ENCODE results near the gene LMAN1L.
A peak's percentile ranks its signal among the peaks of the same experiment; 100 is the strongest.

The LMAN1L gene

GRCh38 chr15:74842581-74843444 lies 30.2 kb downstream of the LMAN1L start, which contains the start of gene ULK3:
TSS of gene ULK3 (minus strand) at chr15:74843156. CDS start at chr15:74843105, 51 bp downstream.
- peaks cover 17% of the 10 kb centered on the region; the same call in 1 of the 2 replicates for H3K36me3 ChIP-seq (ENCODE audit: insufficient read depth, low read length)
- peak within 1 kb of the TSS; percentile 97 for H3K9ac ChIP-seq (ENCODE audit: low read depth, low read length)
- H3K9me3 ChIP-seq (ENCODE audit: insufficient read depth, low read depth, low read length), result no peaks in the 10 kb centered on the region
- H3K4me3 ChIP-seq (ENCODE audit: low read length), result peak within 1 kb of the TSS; percentile 76
- H3K27ac ChIP-seq (ENCODE audit: low read depth, low read length), result peak within 1 kb of the TSS; percentile 91
- no peaks in the 10 kb centered on the region for H3K27me3 ChIP-seq (ENCODE audit: insufficient read depth, low read length)
- WGBS, result under 1% methylated on average over 84 of the region's 84 CpGs
- H3K4me1 ChIP-seq (ENCODE audit: insufficient read depth, low read length), result peaks cover 19% of the 10 kb centered on the region; the same call in 1 of the 2 replicates

GRCh38 chr15:74843445-74843828 lies 30.8 kb downstream of the LMAN1L start:
- peaks cover 19% of the 10 kb centered on the region; the same call in 1 of the 2 replicates for H3K4me1 ChIP-seq (ENCODE audit: insufficient read depth, low read length)
- peaks cover 19% of the 10 kb centered on the region for H3K36me3 ChIP-seq (ENCODE audit: insufficient read depth, low read length)
- H3K27me3 ChIP-seq (ENCODE audit: insufficient read depth, low read length), result no peaks in the 10 kb centered on the region
- peak overlapping the region; percentile 97 for H3K9ac ChIP-seq (ENCODE audit: low read depth, low read length)
- H3K9me3 ChIP-seq (ENCODE audit: insufficient read depth, low read depth, low read length), result no peaks in the 10 kb centered on the region
- WGBS, result 20% methylated on average over 16 of the region's 18 CpGs
- H3K27ac ChIP-seq (ENCODE audit: low read depth, low read length), result peak overlapping the region; percentile 88
- peak overlapping the region; percentile 76 for H3K4me3 ChIP-seq (ENCODE audit: low read length)

- 86% methylated on average over 9 of the region's 12 CpGs for WGBS
- Histone ChIP-seq H3K27ac (ENCODE audit: low read depth, low read length) (no peak overlapping the region; the same call in 1 of the 2 replicates), H3K4me3 (ENCODE audit: low read length) (peak overlapping the region; percentile 76), H3K4me1 (ENCODE audit: insufficient read depth, low read length) (peaks cover 19% of the 10 kb centered on the region; the same call in 1 of the 2 replicates), H3K9me3 (ENCODE audit: insufficient read depth, low read depth, low read length) (no peaks in the 10 kb centered on the region), H3K9ac (ENCODE audit: low read depth, low read length) (peak overlapping the region; percentile 97), H3K27me3 (ENCODE audit: insufficient read depth, low read length) (no peaks in the 10 kb centered on the region), H3K36me3 (ENCODE audit: insufficient read depth, low read length) (peaks cover 23% of the 10 kb centered on the region)
Observed at GRCh38 chr15:74843891-74844299, 31.3 kb downstream of the LMAN1L start.

GRCh38 chr15:74844319-74845207 lies 31.9 kb downstream of the LMAN1L start:
- Histone ChIP-seq H3K27me3 (ENCODE audit: insufficient read depth, low read length) (no peaks in the 10 kb centered on the region), H3K9me3 (ENCODE audit: insufficient read depth, low read depth, low read length) (no peaks in the 10 kb centered on the region), H3K9ac (ENCODE audit: low read depth, low read length) (peak overlapping the region; percentile 97; the same call in 1 of the 2 replicates), H3K4me1 (ENCODE audit: insufficient read depth, low read length) (peaks cover 19% of the 10 kb centered on the region; the same call in 1 of the 2 replicates), H3K4me3 (ENCODE audit: low read length) (0 out of 2 replicates have a peak overlapping the region, but pooled peaks have one; percentile 14), H3K27ac (ENCODE audit: low read depth, low read length) (no peak overlapping the region), H3K36me3 (ENCODE audit: insufficient read depth, low read length) (peaks cover 23% of the 10 kb centered on the region)
- WGBS, result 87% methylated on average over 10 of the region's 12 CpGs

GRCh38 chr15:74845208-74845568 lies 32.6 kb downstream of the LMAN1L start:
- peaks cover 19% of the 10 kb centered on the region; the same call in 1 of the 2 replicates for H3K4me1 ChIP-seq (ENCODE audit: insufficient read depth, low read length)
- 89% methylated on average over 5 of the region's 5 CpGs for WGBS
- no peaks in the 10 kb centered on the region for H3K9me3 ChIP-seq (ENCODE audit: insufficient read depth, low read depth, low read length)
- H3K27ac ChIP-seq (ENCODE audit: low read depth, low read length), result no peak overlapping the region
- H3K27me3 ChIP-seq (ENCODE audit: insufficient read depth, low read length), result no peaks in the 10 kb centered on the region
- H3K36me3 ChIP-seq (ENCODE audit: insufficient read depth, low read length), result peaks cover 29% of the 10 kb centered on the region
- H3K9ac ChIP-seq (ENCODE audit: low read depth, low read length), result no peak overlapping the region
- H3K4me3 ChIP-seq (ENCODE audit: low read length), result no peak overlapping the region

GRCh38 chr15:74845581-74845980 lies 32.9 kb downstream of the LMAN1L start:
- no peak overlapping the region for H3K27ac ChIP-seq (ENCODE audit: low read depth, low read length)
- H3K4me1 ChIP-seq (ENCODE audit: insufficient read depth, low read length), result peaks cover 19% of the 10 kb centered on the region; the same call in 1 of the 2 replicates
- peaks cover 30% of the 10 kb centered on the region for H3K36me3 ChIP-seq (ENCODE audit: insufficient read depth, low read length)
- no peaks in the 10 kb centered on the region for H3K9me3 ChIP-seq (ENCODE audit: insufficient read depth, low read depth, low read length)
- no peaks in the 10 kb centered on the region for H3K27me3 ChIP-seq (ENCODE audit: insufficient read depth, low read length)
- WGBS, result 91% methylated on average over 4 of the region's 4 CpGs
- H3K4me3 ChIP-seq (ENCODE audit: low read length), result no peak overlapping the region
- no peak overlapping the region for H3K9ac ChIP-seq (ENCODE audit: low read depth, low read length)

GRCh38 chr15:74847432-74847831 lies 34.8 kb downstream of the LMAN1L start:
- Histone ChIP-seq H3K27me3 (ENCODE audit: insufficient read depth, low read length) (no peaks in the 10 kb centered on the region), H3K4me3 (ENCODE audit: low read length) (no peak overlapping the region), H3K9ac (ENCODE audit: low read depth, low read length) (no peak overlapping the region), H3K27ac (ENCODE audit: low read depth, low read length) (no peak overlapping the region), H3K9me3 (ENCODE audit: insufficient read depth, low read depth, low read length) (no peaks in the 10 kb centered on the region), H3K36me3 (ENCODE audit: insufficient read depth, low read length) (peaks cover 45% of the 10 kb centered on the region), H3K4me1 (ENCODE audit: insufficient read depth, low read length) (peaks cover 12% of the 10 kb centered on the region; the same call in 1 of the 2 replicates)
- WGBS, result 95% methylated on average over 3 of the region's 3 CpGs

GRCh38 chr15:74850393-74850792 lies 37.8 kb downstream of the LMAN1L start:
- H3K36me3 ChIP-seq (ENCODE audit: insufficient read depth, low read length), result peaks cover 59% of the 10 kb centered on the region
- no peaks in the 10 kb centered on the region for H3K27me3 ChIP-seq (ENCODE audit: insufficient read depth, low read length)
- no peak overlapping the region for H3K4me3 ChIP-seq (ENCODE audit: low read length)
- no peak overlapping the region for H3K9ac ChIP-seq (ENCODE audit: low read depth, low read length)
- H3K9me3 ChIP-seq (ENCODE audit: insufficient read depth, low read depth, low read length), result no peaks in the 10 kb centered on the region
- WGBS, result 96% methylated on average over 4 of the region's 4 CpGs
- no peak overlapping the region for H3K27ac ChIP-seq (ENCODE audit: low read depth, low read length)
- no peaks in the 10 kb centered on the region for H3K4me1 ChIP-seq (ENCODE audit: insufficient read depth, low read length)

GRCh38 chr15:74851960-74852359 lies 39.3 kb downstream of the LMAN1L start:
- no peaks in the 10 kb centered on the region for H3K9me3 ChIP-seq (ENCODE audit: insufficient read depth, low read depth, low read length)
- no peak overlapping the region for H3K4me3 ChIP-seq (ENCODE audit: low read length)
- no peak overlapping the region for H3K9ac ChIP-seq (ENCODE audit: low read depth, low read length)
- H3K4me1 ChIP-seq (ENCODE audit: insufficient read depth, low read length), result no peaks in the 10 kb centered on the region
- H3K27ac ChIP-seq (ENCODE audit: low read depth, low read length), result no peak overlapping the region
- 95% methylated on average over 7 of the region's 7 CpGs for WGBS
- peaks cover 62% of the 10 kb centered on the region for H3K36me3 ChIP-seq (ENCODE audit: insufficient read depth, low read length)
- no peaks in the 10 kb centered on the region for H3K27me3 ChIP-seq (ENCODE audit: insufficient read depth, low read length)

GRCh38 chr15:74854453-74855022 lies 41.9 kb downstream of the LMAN1L start:
- Histone ChIP-seq H3K27ac (ENCODE audit: low read depth, low read length) (no peak overlapping the region), H3K9me3 (ENCODE audit: insufficient read depth, low read depth, low read length) (no peaks in the 10 kb centered on the region), H3K9ac (ENCODE audit: low read depth, low read length) (no peak overlapping the region), H3K4me3 (ENCODE audit: low read length) (no peak overlapping the region), H3K36me3 (ENCODE audit: insufficient read depth, low read length) (peaks cover 48% of the 10 kb centered on the region), H3K4me1 (ENCODE audit: insufficient read depth, low read length) (no peaks in the 10 kb centered on the region), H3K27me3 (ENCODE audit: insufficient read depth, low read length) (no peaks in the 10 kb centered on the region)
- 93% methylated on average over 13 of the region's 13 CpGs for WGBS
